ENCODE measurements around the gene PPP1R1B.

PPP1R1B gene

GRCh38 chr17:39626171-39627046 is at the start of gene PPP1R1B:
Gene PPP1R1B, plus strand, starts transcription at chr17:39626952. Its CDS starts 441 bp downstream, at chr17:39627393.
- DNase-seq = peak; percentile 56
- H3K4me3 ChIP-seq (ENCODE audit: low read depth, low read length) = peak within 1 kb of the TSS; percentile 66
- peaks cover 4% of the 10 kb centered on the region for H3K27me3 ChIP-seq (ENCODE audit: insufficient read depth, low read depth, severe bottlenecking)
- TF ChIP-seq CTCF (IDR thresholded peaks at IDR 0.05; ENCODE audit: low read depth, low read length) = no peak
- H3K36me3 ChIP-seq = no peaks in the 10 kb centered on the region
- H3K9me3 ChIP-seq (ENCODE audit: severe bottlenecking) = no peaks in the 10 kb centered on the region
- no peak within 1 kb of the TSS for H3K27ac ChIP-seq

- no peak overlapping the region for H3K4me3 ChIP-seq (ENCODE audit: low read depth, low read length)
- H3K27ac ChIP-seq = no peak overlapping the region
- H3K36me3 ChIP-seq = no peaks in the 10 kb centered on the region
- DNase-seq = no peak
- H3K27me3 ChIP-seq (ENCODE audit: insufficient read depth, low read depth, severe bottlenecking) = peaks cover 83% of the 10 kb centered on the region
- peaks cover 2% of the 10 kb centered on the region for H3K9me3 ChIP-seq (ENCODE audit: severe bottlenecking)
- TF ChIP-seq CTCF (IDR thresholded peaks at IDR 0.05; ENCODE audit: low read depth, low read length) = no peak
Observed at GRCh38 chr17:39578272-39578671, 48.5 kb upstream of the PPP1R1B start.

- Histone ChIP-seq H3K36me3 (no peaks in the 10 kb centered on the region), H3K27me3 (ENCODE audit: insufficient read depth, low read depth, severe bottlenecking) (peaks cover 80% of the 10 kb centered on the region), H3K4me3 (ENCODE audit: low read depth, low read length) (no peak overlapping the region), H3K9me3 (ENCODE audit: severe bottlenecking) (peaks cover 2% of the 10 kb centered on the region), H3K27ac (no peak overlapping the region)
- no peak for DNase-seq
- TF ChIP-seq CTCF (IDR thresholded peaks at IDR 0.05; ENCODE audit: low read depth, low read length) = no peak
Observed at GRCh38 chr17:39579318-39580081, 47.3 kb upstream of the PPP1R1B start.

- Histone ChIP-seq H3K9me3 (ENCODE audit: severe bottlenecking) (peaks cover 4% of the 10 kb centered on the region), H3K27ac (no peak overlapping the region), H3K4me3 (ENCODE audit: low read depth, low read length) (no peak overlapping the region), H3K36me3 (no peaks in the 10 kb centered on the region), H3K27me3 (ENCODE audit: insufficient read depth, low read depth, severe bottlenecking) (peaks cover 76% of the 10 kb centered on the region)
- no peak for TF ChIP-seq CTCF (IDR thresholded peaks at IDR 0.05; ENCODE audit: low read depth, low read length)
- DNase-seq = no peak
Observed at GRCh38 chr17:39580082-39580468, 46.7 kb upstream of the PPP1R1B start.

- Histone ChIP-seq H3K4me3 (ENCODE audit: low read depth, low read length) (no peak overlapping the region), H3K27ac (no peak overlapping the region), H3K36me3 (no peaks in the 10 kb centered on the region), H3K9me3 (ENCODE audit: severe bottlenecking) (peaks cover 4% of the 10 kb centered on the region), H3K27me3 (ENCODE audit: insufficient read depth, low read depth, severe bottlenecking) (peaks cover 72% of the 10 kb centered on the region)
- TF ChIP-seq CTCF (IDR thresholded peaks at IDR 0.05; ENCODE audit: low read depth, low read length) = no peak
- DNase-seq = no peak
Observed at GRCh38 chr17:39581071-39581758, 45.5 kb upstream of the PPP1R1B start.
